Testis (tissue), 3 donors: Measurements from ENCODE around the gene MUC2. TPM values are rescaled to one million over a fixed set of nuclear protein-coding genes. Genes with fewer than 3 reads are reported as not detected.

ENCODE experiments used
- DNase-seq: peaks from one replicate; pipeline ENCODE4 v3.0.0-alpha.2; 2019
- H3K27ac ChIP-seq, 2 donors: fragments of 200-600 bp; sonication (generic); one replicate each; pipeline ENCODE4 v1.5.1; 2019
- H3K27me3 ChIP-seq: fragments of 200-600 bp; sonication (generic); one replicate; pipeline ENCODE4 v1.5.1; 2019
- H3K36me3 ChIP-seq: fragments of 200-600 bp; sonication (generic); one replicate; pipeline ENCODE4 v1.5.1; 2017; ENCODE audit warnings: low read depth; ENCODE audit errors: missing control alignments
- H3K4me1 ChIP-seq: fragments of 200-600 bp; sonication (generic); one replicate; pipeline ENCODE4 v1.5.1; 2019
- H3K4me3 ChIP-seq, 2 donors: fragments of 200-600 bp; sonication (generic); one replicate each; pipeline ENCODE4 v1.5.1; 2017 to 2019
- H3K9me3 ChIP-seq: fragments of 200-600 bp; sonication (generic); one replicate; pipeline ENCODE4 v1.5.1; 2017
- POLR2A ChIP-seq: fragments of 450-650 bp; IDR thresholded peaks from one replicate; pipeline ENCODE4 v1.6.1; 2017; ENCODE audit warnings: antibody characterized with exemption, mild to moderate bottlenecking, moderate library complexity
- WGBS, 2 donors: methylation state at CpG; one replicate each; pipeline ENCODE4 v1.1.5; 2018; 5-methylcytosine and 5-hydroxymethylcytosine counted together
- intact Hi-C: fragments of 100-400 bp; cut with DNase I; formaldehyde crosslinking; loops from one replicate; pipeline ENCODE4 v1.15.1; 2023; ENCODE audit warnings: low total_unique reads
- polyA plus RNA-seq: library from polyadenylated mRNA; stranded (reverse); fragments of 350-450 nt; fragmentation: Illumina TruSeq; extraction: RNeasy Lipid Tissue Mini Kit (QIAGEN cat#74804); gene quantifications from one replicate; pipeline ENCODE4 v1.2.3, GENCODE V29; 2014; ENCODE audit warnings: low read depth, low replicate concordance; ENCODE audit not compliant: insufficient read depth
- total RNA-seq, 2 donors: library from RNA; depleted of rRNA; stranded (reverse); fragments of >200 nt; gene quantifications; one replicate each; pipeline ENCODE4 v1.2.3, GENCODE V29; 2016
- TF ChIP-seq, protein P1 (sequence below), 3 experiments: fragments of 450-650 bp in 2 of 3; fragments of 200-600 bp in 1 of 3; sonication (generic) in 1 of 3; IDR thresholded peaks; one replicate each; pipeline ENCODE4 v1.5.1; 2016 to 2019; ENCODE audit warnings: antibody characterized with exemption in 3 of 3, mild to moderate bottlenecking in 2 of 3, moderate library complexity in 1 of 3

MUC2 gene
- total and polyA plus RNA-seq, 3 donors from 2014 or later: 0.41 to 0.93 (median 0.47) TPM

DNA sequence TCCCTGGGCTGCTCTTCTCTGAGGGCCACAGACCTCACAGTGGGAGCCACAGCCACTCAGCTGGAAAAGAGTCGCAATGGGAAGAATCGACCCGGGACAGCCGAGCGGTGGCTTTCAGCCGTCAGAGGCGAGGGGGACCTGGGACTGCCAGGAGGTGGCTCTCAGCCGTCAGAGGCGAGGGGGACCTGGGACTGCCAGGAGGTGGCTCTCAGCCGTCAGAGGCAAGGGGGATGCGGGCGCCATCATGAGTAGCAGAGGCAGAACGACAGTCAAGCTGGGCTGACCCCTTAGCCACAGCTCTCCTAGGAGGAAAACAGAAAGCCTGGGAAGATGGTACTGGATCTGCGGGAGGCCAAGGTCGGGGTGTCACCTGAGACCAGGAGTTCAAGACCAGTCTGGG is 14.9 kb upstream of the MUC2 start:
- Histone ChIP-seq H3K9me3 (no peaks in the 10 kb centered on the region), H3K27ac (no peak overlapping the region), H3K4me3 (no peak overlapping the region), H3K36me3 (no peaks in the 10 kb centered on the region), H3K4me1 (no peaks in the 10 kb centered on the region), H3K27me3 (no peaks in the 10 kb centered on the region)
- no peak for DNase-seq
- intact Hi-C loops: no loop called here
- 74 to 82% methylated on average over 15 of the region's 15 CpGs for WGBS, 2 donors
- TF ChIP-seq POLR2A: no peak

DNA sequence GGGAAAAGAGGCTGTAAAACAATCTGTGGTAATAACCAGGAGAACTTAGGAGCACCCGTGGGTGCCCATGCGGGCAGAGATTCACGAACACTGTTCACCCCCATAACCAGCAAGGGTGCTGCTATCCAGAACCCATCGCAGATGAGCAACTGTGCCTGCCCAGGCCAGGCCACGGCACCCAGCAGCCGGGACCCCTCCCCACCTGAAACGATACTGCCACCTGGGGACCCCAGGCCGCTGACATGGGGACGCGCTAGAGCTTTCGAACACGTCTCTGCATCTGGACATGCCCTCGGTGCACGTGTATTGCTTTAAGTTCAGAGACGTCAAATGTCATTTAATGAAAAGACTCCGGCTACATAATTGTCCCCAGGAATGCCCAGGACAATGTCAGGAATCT is 14.3 kb upstream of the MUC2 start:
- no peaks in the 10 kb centered on the region for H3K27me3 ChIP-seq
- H3K4me3 ChIP-seq: no peak overlapping the region
- TF ChIP-seq POLR2A: no peak
- TF ChIP-seq, protein P1, sequence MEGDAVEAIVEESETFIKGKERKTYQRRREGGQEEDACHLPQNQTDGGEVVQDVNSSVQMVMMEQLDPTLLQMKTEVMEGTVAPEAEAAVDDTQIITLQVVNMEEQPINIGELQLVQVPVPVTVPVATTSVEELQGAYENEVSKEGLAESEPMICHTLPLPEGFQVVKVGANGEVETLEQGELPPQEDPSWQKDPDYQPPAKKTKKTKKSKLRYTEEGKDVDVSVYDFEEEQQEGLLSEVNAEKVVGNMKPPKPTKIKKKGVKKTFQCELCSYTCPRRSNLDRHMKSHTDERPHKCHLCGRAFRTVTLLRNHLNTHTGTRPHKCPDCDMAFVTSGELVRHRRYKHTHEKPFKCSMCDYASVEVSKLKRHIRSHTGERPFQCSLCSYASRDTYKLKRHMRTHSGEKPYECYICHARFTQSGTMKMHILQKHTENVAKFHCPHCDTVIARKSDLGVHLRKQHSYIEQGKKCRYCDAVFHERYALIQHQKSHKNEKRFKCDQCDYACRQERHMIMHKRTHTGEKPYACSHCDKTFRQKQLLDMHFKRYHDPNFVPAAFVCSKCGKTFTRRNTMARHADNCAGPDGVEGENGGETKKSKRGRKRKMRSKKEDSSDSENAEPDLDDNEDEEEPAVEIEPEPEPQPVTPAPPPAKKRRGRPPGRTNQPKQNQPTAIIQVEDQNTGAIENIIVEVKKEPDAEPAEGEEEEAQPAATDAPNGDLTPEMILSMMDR (IDR thresholded peaks at IDR 0.05): no peak
- H3K36me3 ChIP-seq: no peaks in the 10 kb centered on the region
- no peak for DNase-seq
- no peaks in the 10 kb centered on the region for H3K9me3 ChIP-seq
- no peaks in the 10 kb centered on the region for H3K4me1 ChIP-seq
- intact Hi-C loops: no loop called here
- WGBS, 2 donors: 90 to 94% methylated on average over 16 of the region's 16 CpGs
- H3K27ac ChIP-seq: no peak overlapping the region

DNA sequence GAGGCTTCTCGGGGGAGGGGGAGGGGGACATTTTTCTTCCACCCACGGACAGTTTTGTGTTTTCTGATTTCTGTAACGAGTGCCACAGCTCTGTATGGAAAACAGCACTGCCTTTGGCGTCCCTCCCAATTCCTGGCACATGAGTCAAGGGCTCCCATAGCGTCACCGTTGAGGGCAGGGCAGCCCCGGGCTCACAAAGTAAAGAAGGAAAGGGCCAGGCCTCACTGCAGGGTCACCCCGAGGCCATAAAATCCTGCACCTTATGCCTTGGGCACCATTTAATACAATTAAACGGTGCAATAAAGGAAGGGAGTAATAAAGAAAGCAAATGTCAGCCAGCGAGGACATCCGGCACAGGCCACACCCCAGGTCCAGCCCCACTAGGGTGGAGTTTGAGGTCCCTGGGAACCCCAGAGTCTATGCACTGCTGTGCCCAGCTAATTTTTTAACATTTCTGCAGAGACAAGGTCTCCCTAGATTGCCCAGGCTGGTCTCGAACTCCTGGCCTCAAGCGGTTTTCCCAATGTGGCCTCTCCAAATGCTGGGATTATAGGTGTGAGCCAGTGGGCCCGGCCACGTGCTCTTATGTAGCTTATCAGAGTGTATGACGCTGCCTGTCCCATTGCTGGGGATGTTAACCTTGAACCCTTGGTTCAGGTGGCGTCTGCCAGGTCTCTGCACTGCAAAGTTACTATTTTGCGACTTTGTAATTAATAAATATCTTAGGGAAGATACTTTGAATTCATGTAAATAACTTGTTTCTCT is 13.6 kb upstream of the MUC2 start:
- H3K4me3 ChIP-seq: no peak overlapping the region
- no peaks in the 10 kb centered on the region for H3K9me3 ChIP-seq
- H3K4me1 ChIP-seq: no peaks in the 10 kb centered on the region
- WGBS, 2 donors: 69 to 71% methylated on average over 18 of the region's 18 CpGs
- no peaks in the 10 kb centered on the region for H3K27me3 ChIP-seq
- H3K27ac ChIP-seq: no peak overlapping the region
- intact Hi-C loops: no loop called here
- DNase-seq: no peak
- no peak for TF ChIP-seq POLR2A
- TF ChIP-seq, protein P1 (IDR thresholded peaks at IDR 0.05): no peak
- no peaks in the 10 kb centered on the region for H3K36me3 ChIP-seq

DNA sequence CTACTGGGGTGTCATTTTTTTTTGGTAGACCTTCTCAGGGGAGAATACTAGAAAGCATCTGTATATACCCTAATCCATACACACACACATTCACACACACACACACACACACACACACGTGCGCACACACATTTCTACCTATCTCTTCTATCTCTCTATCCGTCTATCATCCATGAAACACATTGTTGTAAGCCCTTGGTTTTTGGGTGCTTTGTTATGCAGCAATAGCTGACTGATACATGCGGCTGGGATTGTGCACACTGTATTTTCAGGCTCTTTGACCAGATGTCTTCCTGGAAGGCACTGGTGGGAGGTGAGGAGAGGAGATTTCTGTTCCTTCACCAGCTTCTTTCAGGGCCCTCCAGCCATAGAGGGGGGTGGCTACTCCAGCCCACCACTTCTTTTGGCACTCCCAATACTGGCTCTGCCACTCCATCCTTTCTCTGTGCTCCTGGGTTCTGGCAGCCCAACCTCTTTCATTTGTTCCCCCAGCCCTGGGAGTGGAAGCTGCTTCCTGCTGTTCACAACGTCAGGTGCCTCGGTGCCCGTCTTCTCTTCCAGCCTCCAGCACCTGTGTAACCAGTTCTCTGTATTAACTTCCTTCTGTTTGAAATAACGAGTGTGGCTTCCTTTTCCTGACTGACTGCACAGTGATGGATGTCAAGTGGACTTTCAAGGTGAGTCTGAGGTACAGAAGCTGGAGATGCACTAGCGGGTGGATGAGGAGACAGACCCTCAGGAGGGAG is 12.4 kb upstream of the MUC2 start:
- intact Hi-C loops: no loop called here
- Histone ChIP-seq H3K4me3 (no peak overlapping the region), H3K27me3 (no peaks in the 10 kb centered on the region), H3K27ac (no peak overlapping the region), H3K36me3 (no peaks in the 10 kb centered on the region), H3K4me1 (no peaks in the 10 kb centered on the region), H3K9me3 (no peaks in the 10 kb centered on the region)
- TF ChIP-seq, protein P1 (IDR thresholded peaks at IDR 0.05): no peak
- no peak for TF ChIP-seq POLR2A
- no peak for DNase-seq
- WGBS, 2 donors: 65 to 79% methylated on average over 9 of the region's 9 CpGs

DNA sequence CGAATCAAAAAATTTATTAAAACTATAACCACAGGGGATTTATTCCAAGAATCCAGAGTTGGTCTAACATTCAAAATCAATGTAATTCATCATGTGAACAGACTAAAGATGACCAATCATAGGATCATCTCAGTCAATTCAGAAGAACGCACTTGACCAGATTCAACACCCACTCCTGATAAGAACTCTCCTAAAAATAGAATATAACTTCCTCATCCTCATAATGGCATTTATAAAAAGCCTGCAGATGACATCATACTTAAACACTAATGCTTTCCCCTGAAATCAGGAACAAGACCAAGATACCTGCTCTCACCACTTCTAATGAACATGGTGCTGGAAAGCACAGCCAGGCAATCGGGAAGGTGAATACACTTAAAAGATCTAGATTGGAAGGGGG is 10.5 kb upstream of the MUC2 start:
- Histone ChIP-seq H3K27me3 (no peaks in the 10 kb centered on the region), H3K4me1 (no peaks in the 10 kb centered on the region), H3K9me3 (no peaks in the 10 kb centered on the region), H3K27ac (no peak overlapping the region), H3K4me3 (no peak overlapping the region), H3K36me3 (no peaks in the 10 kb centered on the region)
- WGBS, 2 donors: 45 to 59% methylated on average over 3 of the region's 3 CpGs
- TF ChIP-seq, protein P1 (IDR thresholded peaks at IDR 0.05): no peak
- TF ChIP-seq POLR2A: no peak
- intact Hi-C loops: no loop called here
- no peak for DNase-seq
